ENCODE measurements around the gene ATP11A.

DNA sequence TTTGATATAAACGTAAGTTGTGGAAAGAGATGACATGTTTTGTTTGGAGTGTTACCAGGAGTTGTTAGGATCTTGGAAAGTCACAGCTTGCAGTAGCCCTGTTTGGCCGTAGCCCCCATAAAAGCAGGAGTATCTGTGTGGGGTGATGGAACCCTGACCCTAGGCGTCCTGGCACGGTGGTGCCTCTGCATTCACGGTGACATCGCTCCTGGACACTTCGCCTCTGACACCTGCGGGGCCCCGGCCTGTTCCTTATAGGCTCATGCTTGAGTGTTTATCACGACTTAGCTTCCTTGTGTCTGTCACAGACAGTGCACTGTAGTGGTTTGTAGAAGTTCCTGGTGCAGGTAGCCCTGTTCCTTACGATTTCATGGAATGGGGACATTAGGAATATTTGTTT lies 74.2 kb downstream of the ATP11A start:
- TF ChIP-seq, protein P1, sequence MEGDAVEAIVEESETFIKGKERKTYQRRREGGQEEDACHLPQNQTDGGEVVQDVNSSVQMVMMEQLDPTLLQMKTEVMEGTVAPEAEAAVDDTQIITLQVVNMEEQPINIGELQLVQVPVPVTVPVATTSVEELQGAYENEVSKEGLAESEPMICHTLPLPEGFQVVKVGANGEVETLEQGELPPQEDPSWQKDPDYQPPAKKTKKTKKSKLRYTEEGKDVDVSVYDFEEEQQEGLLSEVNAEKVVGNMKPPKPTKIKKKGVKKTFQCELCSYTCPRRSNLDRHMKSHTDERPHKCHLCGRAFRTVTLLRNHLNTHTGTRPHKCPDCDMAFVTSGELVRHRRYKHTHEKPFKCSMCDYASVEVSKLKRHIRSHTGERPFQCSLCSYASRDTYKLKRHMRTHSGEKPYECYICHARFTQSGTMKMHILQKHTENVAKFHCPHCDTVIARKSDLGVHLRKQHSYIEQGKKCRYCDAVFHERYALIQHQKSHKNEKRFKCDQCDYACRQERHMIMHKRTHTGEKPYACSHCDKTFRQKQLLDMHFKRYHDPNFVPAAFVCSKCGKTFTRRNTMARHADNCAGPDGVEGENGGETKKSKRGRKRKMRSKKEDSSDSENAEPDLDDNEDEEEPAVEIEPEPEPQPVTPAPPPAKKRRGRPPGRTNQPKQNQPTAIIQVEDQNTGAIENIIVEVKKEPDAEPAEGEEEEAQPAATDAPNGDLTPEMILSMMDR (IDR thresholded peaks at IDR 0.05 in 8 of 11, conservative IDR thresholded peaks at IDR 0.05 in 3 of 11): no peak
- no peak for TF ChIP-seq POLR2A (IDR thresholded peaks at IDR 0.05)
